CD14-positive monocyte (primary cell): ENCODE data around the gene OR10X1. TPM values are rescaled to one million over a fixed set of nuclear protein-coding genes. Genes with fewer than 3 reads are reported as not detected.

ENCODE experiments used
- DNase-seq, 3 donors: peaks; one replicate each; pipeline ENCODE4 v3.0.0-alpha.2; 2011 to 2022
- H2AFZ ChIP-seq: 2 replicates; pipeline ENCODE4 v1.6.0; 2012; ENCODE audit warnings: mild to moderate bottlenecking, low read depth, low read length, inconsistent platforms; ENCODE audit not compliant: insufficient read depth, poor library complexity, severe bottlenecking
- H3K27ac ChIP-seq, 2 donors: 1 replicate in 1 of 2; 2 replicates in 1 of 2; pipeline ENCODE4 v1.5.1; 2012 to 2013; ENCODE audit warnings: low read length in 2 of 2, control low read depth in 1 of 2, inconsistent platforms in 1 of 2, low read depth in 1 of 2, mild to moderate bottlenecking in 1 of 2
- H3K27me3 ChIP-seq, 2 donors: one replicate each; pipeline versions ENCODE4 v1.6.0 to v1.6.1; 2011 to 2013; ENCODE audit warnings: low read length in 2 of 2; ENCODE audit not compliant: control insufficient read depth in 2 of 2, insufficient read depth in 2 of 2
- H3K36me3 ChIP-seq, 2 donors: replicated peaks in 1 of 2; 1 replicate in 1 of 2; 2 replicates in 1 of 2; pipeline versions ENCODE4 v1.5.1 to v1.6.1; 2012 to 2013; ENCODE audit warnings: low read length in 2 of 2, control low read depth in 1 of 2, inconsistent platforms in 1 of 2, mild to moderate bottlenecking in 1 of 2; ENCODE audit not compliant: insufficient read depth in 2 of 2, control insufficient read depth in 1 of 2
- H3K4me1 ChIP-seq, 2 donors: 1 replicate in 1 of 2; 2 replicates in 1 of 2; pipeline versions ENCODE4 v1.5.1 to v1.6.1; 2012 to 2013; ENCODE audit warnings: low read length in 2 of 2, control low read depth in 1 of 2, inconsistent platforms in 1 of 2, mild to moderate bottlenecking in 1 of 2, moderate library complexity in 1 of 2; ENCODE audit not compliant: insufficient read depth in 2 of 2, control insufficient read depth in 1 of 2
- H3K4me2 ChIP-seq: replicated peaks from 2 replicates; pipeline ENCODE3; 2012; ENCODE audit warnings: low read length, moderate library complexity, mild to moderate bottlenecking; ENCODE audit not compliant: poor library complexity, severe bottlenecking; ENCODE audit errors: extremely low read depth
- H3K4me3 ChIP-seq, 3 experiments: fragments of 200-600 bp in 1 of 3; sonication (generic) in 1 of 3; replicated peaks in 1 of 3; 1 replicate in 2 of 3; 2 replicates in 1 of 3; pipeline ENCODE4 v1.5.1; 2011 to 2013; ENCODE audit warnings: low read length in 3 of 3, mild to moderate bottlenecking in 3 of 3, control low read depth in 2 of 3, low read depth in 2 of 3, inconsistent platforms in 1 of 3, moderate library complexity in 1 of 3
- H3K79me2 ChIP-seq: 2 replicates; pipeline ENCODE4 v1.6.0; 2012; ENCODE audit warnings: mild to moderate bottlenecking, control low read depth, inconsistent platforms, low read length, moderate library complexity; ENCODE audit not compliant: insufficient read depth
- H3K9ac ChIP-seq: 2 replicates; pipeline ENCODE4 v1.6.0; 2017; ENCODE audit warnings: low read length, mild to moderate bottlenecking; ENCODE audit not compliant: insufficient read depth, poor library complexity, severe bottlenecking
- H3K9me3 ChIP-seq, 2 donors: replicated peaks in 1 of 2; 1 replicate in 1 of 2; 2 replicates in 1 of 2; pipeline versions ENCODE4 v1.5.1 to v1.6.1; 2012 to 2013; ENCODE audit warnings: low read length in 2 of 2, control low read depth in 1 of 2; ENCODE audit not compliant: control insufficient read depth in 1 of 2, insufficient read depth in 1 of 2
- H4K20me1 ChIP-seq: 2 replicates; pipeline ENCODE4 v1.6.0; 2012; ENCODE audit warnings: mild to moderate bottlenecking, low read length, control low read depth, moderate library complexity; ENCODE audit not compliant: insufficient read depth
- H3K27ac Mint-ChIP-seq, 7 donors: one replicate each; pipeline ENCODE4 v1.8.0; 2020; ENCODE audit warnings: mild to moderate bottlenecking in 7 of 7, mixed read lengths in 7 of 7, moderate library complexity in 6 of 7, inconsistent platforms in 2 of 7
- H3K27me3 Mint-ChIP-seq, 3 donors: one replicate each; pipeline ENCODE4 v1.8.0; 2021 to 2022; ENCODE audit warnings: low read depth in 3 of 3, mild to moderate bottlenecking in 3 of 3, mixed read lengths in 3 of 3, moderate library complexity in 3 of 3, inconsistent platforms in 1 of 3
- H3K36me3 Mint-ChIP-seq, 2 donors: one replicate each; pipeline ENCODE4 v1.8.0; 2020; ENCODE audit warnings: mixed read lengths in 2 of 2, inconsistent platforms in 1 of 2, mild to moderate bottlenecking in 1 of 2
- H3K4me1 Mint-ChIP-seq: one replicate; pipeline ENCODE4 v1.8.0; 2020; ENCODE audit warnings: mild to moderate bottlenecking, mixed read lengths
- H3K4me3 Mint-ChIP-seq, 2 donors: one replicate each; pipeline ENCODE4 v1.8.0; 2020; ENCODE audit warnings: mild to moderate bottlenecking in 2 of 2, mixed read lengths in 2 of 2, moderate library complexity in 1 of 2
- H3K9me3 Mint-ChIP-seq, 7 donors: one replicate each; pipeline ENCODE4 v1.8.0; 2020 to 2022; ENCODE audit warnings: mixed read lengths in 7 of 7, mild to moderate bottlenecking in 6 of 7, moderate library complexity in 6 of 7, inconsistent platforms in 2 of 7
- CTCF ChIP-seq: fragments of 200-600 bp; IDR thresholded peaks from one replicate; pipeline ENCODE4 v1.8.0; 2022; ENCODE audit warnings: antibody characterized with exemption, mild to moderate bottlenecking
- WGBS: methylation state at CpG from one replicate; pipeline ENCODE4 v1.1.5; 2013; ENCODE audit warnings: missing lambda C conversion rate; ENCODE audit not compliant: insufficient coverage; 5-methylcytosine and 5-hydroxymethylcytosine counted together
- intact Hi-C, 2 donors: fragments of 100-400 bp; cut with micrococcal nuclease; formaldehyde crosslinking; loops; one replicate each; pipeline versions ENCODE4 v1.15.0 to v1.15.1; 2023
- polyA plus RNA-seq, 3 donors: library from polyadenylated mRNA; depleted of rRNA in 1 of 3; unstranded in 2 of 3; stranded (reverse) in 1 of 3; fragments of 300-500 nt in 2 of 3; fragments of >200 nt in 1 of 3; fragmentation: Illumina TruSeq in 2 of 3; gene quantifications; 1 replicate in 2 of 3; 2 replicates in 1 of 3; pipeline ENCODE4 v1.2.3, GENCODE V29; 2012 to 2021

Gene OR10X1
- polyA plus RNA-seq, 3 donors, result not detected

- H3K9me3 ChIP-seq, result no peaks in the 10 kb centered on the region
- DNase-seq, result peak in 1 of 3 donors; percentile 2
- H3K9me3 Mint-ChIP-seq, result peaks cover 0 to 5% (median 2%) of the 10 kb centered on the region in 7 donors
- H3K27ac ChIP-seq, result no peak overlapping the region
- H3K27me3 Mint-ChIP-seq, result no peaks in the 10 kb centered on the region
- no peaks in the 10 kb centered on the region for H4K20me1 ChIP-seq
- no peaks in the 10 kb centered on the region for H3K36me3 ChIP-seq
- intact Hi-C loops, result no loop called here
- H2AFZ ChIP-seq, result no peak overlapping the region
- H3K27ac Mint-ChIP-seq, result no peak overlapping the region
- no peak overlapping the region for H3K4me3 ChIP-seq
- H3K4me2 ChIP-seq, result no peak overlapping the region
- no peaks in the 10 kb centered on the region for H3K36me3 Mint-ChIP-seq
- no peak overlapping the region for H3K4me3 Mint-ChIP-seq
- no peaks in the 10 kb centered on the region for H3K27me3 ChIP-seq
- no peaks in the 10 kb centered on the region for H3K4me1 ChIP-seq
- H3K79me2 ChIP-seq, result no peaks in the 10 kb centered on the region
- TF ChIP-seq CTCF, result no peak
- 96% methylated on average over 2 of the region's 2 CpGs for WGBS
- no peak overlapping the region for H3K9ac ChIP-seq
- H3K4me1 Mint-ChIP-seq, result no peaks in the 10 kb centered on the region
These were observed 32.2 kb downstream of the OR10X1 start for GRCh38 chr1:158547533-158547932.

GRCh38 chr1:158537609-158538008 lies 42.1 kb downstream of the OR10X1 start:
- Histone ChIP-seq H3K4me1 (no peaks in the 10 kb centered on the region), H3K79me2 (no peaks in the 10 kb centered on the region), H3K9me3 (no peaks in the 10 kb centered on the region), H3K9ac (no peak overlapping the region), H4K20me1 (no peaks in the 10 kb centered on the region), H2AFZ (no peak overlapping the region), H3K4me3 (no peak overlapping the region), H3K4me2 (no peak overlapping the region), H3K27ac (no peak overlapping the region), H3K27me3 (no peaks in the 10 kb centered on the region), H3K36me3 (no peaks in the 10 kb centered on the region)
- no CpG with 5 or more reads among the region's 2 CpGs for whole genome bisulfite sequencing
- Mint-ChIP-seq H3K27ac (peak overlapping the region in 1 of 7 donors; percentile 1), H3K36me3 (no peaks in the 10 kb centered on the region), H3K9me3 (peaks cover 0 to 9% (median 2%) of the 10 kb centered on the region in 7 donors), H3K27me3 (peaks cover 0 to 3% (median 1%) of the 10 kb centered on the region in 3 donors), H3K4me3 (no peak overlapping the region), H3K4me1 (no peaks in the 10 kb centered on the region)
- intact Hi-C loops, result no loop called here
- DNase-seq, result no peak
- no peak for TF ChIP-seq CTCF
